GM12873 (cell line): ENCODE measurements around the gene SLC2A11.

Experiments used
- CTCF ChIP-seq: IDR thresholded peaks from 2 replicates; pipeline ENCODE4 v1.5.1; 2012; ENCODE audit warnings: low read depth, mild to moderate bottlenecking, moderate library complexity, low read length, control low read depth; ENCODE audit not compliant: insufficient read depth; ENCODE audit errors: missing control alignments

SLC2A11 gene

GRCh38 chr22:23875801-23876200 lies 18.1 kb downstream of the SLC2A11 start:
- no peak for TF ChIP-seq CTCF

- TF ChIP-seq CTCF, result no peak
Observed at GRCh38 chr22:23877566-23877965, 19.9 kb downstream of the SLC2A11 start.

- no peak for TF ChIP-seq CTCF
Observed at GRCh38 chr22:23878219-23878618, 20.5 kb downstream of the SLC2A11 start.

GRCh38 chr22:23882370-23882769 lies 24.7 kb downstream of the SLC2A11 start:
- TF ChIP-seq CTCF, result no peak

GRCh38 chr22:23883658-23884057 lies 26.0 kb downstream of the SLC2A11 start:
- no peak for TF ChIP-seq CTCF

GRCh38 chr22:23884140-23884539 lies 26.5 kb downstream of the SLC2A11 start:
- TF ChIP-seq CTCF, result no peak

GRCh38 chr22:23888615-23889401 lies 31.1 kb downstream of the SLC2A11 start:
- peak; percentile 10 for TF ChIP-seq CTCF

- no peak for TF ChIP-seq CTCF
Observed at GRCh38 chr22:23889620-23890019, 31.9 kb downstream of the SLC2A11 start.
